Thyroid gland (tissue), 4 donors: Measurements from ENCODE around the gene PFKM.

Experiments used
- CTCF ChIP-seq, 6 experiments: fragments of 200-600 bp in 3 of 6; fragments of 450-650 bp in 3 of 6; sonication (generic) in 3 of 6; IDR thresholded peaks; one replicate each; pipeline ENCODE4 v1.5.1; 2016 to 2019; ENCODE audit warnings: antibody characterized with exemption in 6 of 6, mild to moderate bottlenecking in 2 of 6, inconsistent platforms in 1 of 6, moderate library complexity in 1 of 6
- POLR2A ChIP-seq, 2 donors: fragments of 450-650 bp; IDR thresholded peaks; one replicate each; pipeline ENCODE4 v1.6.1; 2017; ENCODE audit warnings: antibody characterized with exemption in 2 of 2, mild to moderate bottlenecking in 2 of 2, moderate library complexity in 1 of 2

- TF ChIP-seq POLR2A (IDR thresholded peaks at IDR 0.05) = no peak
- no peak for TF ChIP-seq CTCF (IDR thresholded peaks at IDR 0.05)
These were observed 6.8 kb downstream of the PFKM start for GRCh38 chr12:48125985-48126384.
